NK-92 (cell line): ENCODE results near the gene TRDN.
"Not testable (repeated sequence)": the region's sequence is repeated elsewhere in the genome, so short reads cannot be mapped to it uniquely, and the experiment has no call there.

Experiments used
- DNase-seq: peaks from one replicate; lab custom pipeline; 2025; ENCODE audit not compliant: unreplicated experiment; lab: John Stamatoyannopoulos, UW

Gene TRDN

DNA sequence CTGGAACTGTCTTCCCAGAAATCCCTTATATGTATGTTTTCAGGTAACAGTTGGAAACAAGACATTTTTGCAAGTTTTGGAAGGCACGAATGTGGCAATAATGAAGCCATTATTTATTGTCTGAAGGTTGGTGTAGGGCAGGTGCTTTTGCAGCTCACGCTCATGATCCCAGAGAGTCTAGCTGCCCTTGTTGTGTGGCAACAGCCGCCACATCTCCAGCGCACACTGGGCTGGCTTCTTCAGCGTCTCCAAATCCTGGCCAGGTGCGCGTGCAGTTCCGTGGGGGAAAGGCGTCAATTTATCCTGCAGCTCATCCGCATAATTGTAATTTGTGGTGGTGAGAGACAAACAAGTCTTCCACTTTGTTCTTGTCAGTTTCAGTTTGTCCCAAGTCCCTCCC lies 71.2 kb downstream of the TRDN start:
- DNase-seq: no peak

DNA sequence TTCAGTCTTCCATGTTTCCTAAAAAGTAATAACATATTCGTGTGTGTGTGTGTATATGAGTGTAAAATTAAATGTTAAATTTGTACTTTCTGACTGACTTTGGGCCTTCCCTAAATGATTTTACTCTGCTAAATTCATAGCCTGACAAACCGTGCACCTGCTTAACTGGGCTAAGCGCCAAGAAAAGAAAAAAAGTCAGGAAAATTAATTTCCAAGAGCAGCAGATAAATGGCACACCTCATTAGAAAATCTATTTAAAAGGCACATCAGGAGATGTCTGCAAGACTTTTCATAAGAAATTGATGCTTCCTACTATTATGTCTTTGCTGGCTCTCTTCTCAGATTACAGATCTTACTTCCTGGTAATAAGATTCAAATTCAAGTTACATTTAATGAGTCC lies 72.4 kb downstream of the TRDN start:
- no peak for DNase-seq

DNA sequence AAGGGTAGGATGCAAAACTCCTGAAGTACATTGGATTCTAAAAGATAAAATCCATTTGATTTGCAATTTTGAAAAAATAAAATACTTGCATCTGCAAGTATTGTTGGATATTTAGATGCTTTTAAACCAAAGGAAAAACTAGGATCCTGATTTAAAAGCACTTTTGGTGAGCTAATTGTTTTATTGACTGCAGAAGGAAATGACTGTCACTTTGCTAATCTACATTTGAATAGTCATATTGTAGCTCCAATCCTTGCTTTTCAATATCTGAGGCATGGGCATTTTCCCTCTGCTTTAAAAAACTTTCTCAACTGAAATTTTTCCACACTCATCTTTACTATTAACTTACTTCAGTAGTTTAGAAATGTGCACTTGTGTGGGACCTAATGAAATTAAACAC lies 74.1 kb downstream of the TRDN start:
- no peak for DNase-seq

DNA sequence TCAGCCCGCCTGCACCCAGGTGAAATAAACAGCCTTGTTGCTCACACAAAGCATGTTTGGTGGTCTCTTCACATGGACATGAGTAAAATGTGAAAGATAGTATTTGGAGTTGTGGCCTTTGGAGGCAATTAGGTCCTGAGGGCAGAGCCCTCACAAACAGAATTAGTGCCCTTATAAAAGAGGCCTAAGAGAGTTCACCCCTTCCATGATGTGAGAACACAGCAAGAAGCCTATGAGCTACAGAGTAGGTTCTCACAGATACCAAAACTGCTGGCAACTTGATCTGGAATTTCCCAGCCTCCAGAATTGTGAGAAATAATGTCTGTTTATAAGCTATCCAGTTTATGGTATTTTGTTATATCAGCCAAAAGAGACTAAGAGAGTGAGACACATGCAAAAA lies 74.5 kb downstream of the TRDN start:
- no peak for DNase-seq

DNA sequence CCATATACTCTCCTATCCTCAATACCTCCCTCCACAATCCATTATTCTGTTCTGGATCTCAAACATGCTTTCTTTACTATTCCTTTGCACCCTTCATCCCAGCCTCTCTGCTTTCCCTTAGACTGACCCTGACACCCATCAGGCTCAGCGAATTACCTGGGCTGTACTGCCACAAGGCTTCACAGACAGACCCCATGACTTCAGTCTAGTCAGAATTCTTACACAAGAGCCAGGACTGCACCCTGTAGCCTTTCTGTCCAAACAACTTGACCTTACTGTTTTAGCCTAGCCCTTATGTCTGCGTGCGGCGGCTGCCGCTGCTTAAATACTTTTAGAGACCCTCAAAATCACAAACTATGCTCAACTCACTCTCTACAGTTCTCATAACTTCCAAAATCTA lies 76.9 kb downstream of the TRDN start:
- DNase-seq: not testable (repeated sequence)

DNA sequence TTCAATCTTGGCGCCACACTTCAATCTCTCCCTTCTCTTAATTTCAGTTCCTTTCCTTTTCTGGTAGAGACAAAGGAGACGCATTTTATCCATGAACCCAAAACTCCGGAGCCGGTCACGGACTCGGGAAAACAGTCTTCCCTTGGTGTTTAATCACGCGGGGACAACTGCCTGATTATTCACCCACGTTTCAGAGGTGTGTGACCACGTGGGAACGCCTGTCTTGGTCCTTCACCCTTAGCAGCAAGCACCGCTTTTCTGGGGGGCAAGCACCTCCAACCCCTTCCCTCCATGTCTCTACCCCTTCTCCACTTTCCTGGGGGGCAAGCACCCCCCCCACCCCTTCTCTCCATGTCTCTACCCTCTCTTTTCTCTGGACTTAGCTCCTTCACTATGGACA lies 79.3 kb downstream of the TRDN start:
- not testable (repeated sequence) for DNase-seq

DNA sequence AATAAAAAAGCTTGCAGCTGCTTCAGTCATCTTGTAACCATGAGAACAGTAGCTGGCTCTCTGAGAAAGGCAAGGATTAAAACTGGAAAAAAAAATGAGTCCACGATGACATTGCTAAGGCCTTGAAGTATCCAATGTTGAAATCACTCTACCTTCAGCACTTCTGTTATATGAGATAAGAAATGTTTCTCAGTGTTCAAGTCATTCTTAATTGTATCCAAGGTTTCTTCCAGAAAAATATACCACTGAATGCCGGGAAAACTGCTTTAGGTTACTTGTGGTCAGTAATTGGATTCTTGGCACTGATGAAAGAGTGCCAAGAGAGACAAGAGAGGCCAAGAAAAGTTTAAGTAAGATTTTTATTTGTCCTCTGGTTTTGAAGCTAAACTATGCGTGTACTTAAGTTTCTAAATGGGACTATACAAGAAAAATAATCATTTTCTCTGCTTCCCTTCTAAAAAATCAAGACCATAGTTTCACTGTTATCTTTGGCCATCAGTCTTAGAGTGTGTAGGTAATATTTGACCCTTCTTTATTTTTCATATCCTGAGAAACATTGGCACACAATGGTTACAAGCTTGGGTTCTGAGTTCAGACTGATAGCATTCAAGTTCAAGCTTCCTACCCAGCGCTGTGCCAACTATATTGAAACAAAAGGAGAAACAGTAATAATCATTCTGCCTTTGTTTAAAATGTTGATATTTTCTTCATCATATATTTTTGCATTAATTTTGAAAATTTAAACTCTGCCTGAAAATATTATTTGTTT lies 84.6 kb downstream of the TRDN start:
- no peak for DNase-seq

DNA sequence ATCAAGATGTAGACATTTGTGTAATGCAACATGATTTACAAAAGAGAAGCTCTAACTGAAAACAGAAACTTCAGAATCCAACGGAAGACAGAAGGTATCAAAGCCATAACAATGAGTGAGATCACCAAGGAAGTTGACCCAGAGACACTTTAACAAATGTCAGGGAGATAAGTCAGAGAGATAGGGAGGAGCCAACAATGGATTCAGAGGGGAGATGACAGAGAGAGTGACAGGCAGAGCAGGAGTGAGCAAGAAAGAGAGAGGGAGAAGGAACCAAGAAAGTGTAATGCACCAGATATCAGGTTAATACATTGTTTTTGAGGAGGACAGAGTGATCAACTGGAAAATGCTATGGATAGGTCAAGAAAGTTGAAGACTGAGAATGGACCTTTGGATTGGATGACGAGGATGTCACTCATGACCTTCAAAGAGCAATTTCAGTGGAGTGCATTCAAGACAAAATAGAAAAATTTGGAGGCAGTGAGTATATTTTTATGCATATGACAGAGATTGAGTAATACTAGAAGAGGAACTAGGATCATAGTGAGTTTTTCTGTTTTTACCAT lies 86.6 kb downstream of the TRDN start:
- no peak for DNase-seq

DNA sequence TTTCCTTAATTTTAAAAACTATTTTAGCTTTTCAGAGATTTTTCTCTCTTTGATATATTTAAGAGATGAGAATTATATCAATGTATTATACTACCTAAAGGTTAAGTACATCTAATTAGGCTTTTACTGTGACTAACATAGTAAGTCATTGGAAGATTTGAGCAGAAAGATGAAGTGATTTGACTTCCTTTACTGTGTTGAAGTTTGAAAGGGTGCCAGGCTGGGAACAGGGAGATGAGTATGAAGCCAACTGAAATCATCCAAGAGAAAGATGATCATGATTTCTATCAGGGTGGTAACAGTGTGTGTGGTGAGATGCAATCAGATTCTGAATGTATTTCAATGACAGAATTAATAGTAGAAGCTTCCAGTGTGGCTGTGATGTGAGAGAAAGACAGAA lies 87.3 kb downstream of the TRDN start:
- no peak for DNase-seq

DNA sequence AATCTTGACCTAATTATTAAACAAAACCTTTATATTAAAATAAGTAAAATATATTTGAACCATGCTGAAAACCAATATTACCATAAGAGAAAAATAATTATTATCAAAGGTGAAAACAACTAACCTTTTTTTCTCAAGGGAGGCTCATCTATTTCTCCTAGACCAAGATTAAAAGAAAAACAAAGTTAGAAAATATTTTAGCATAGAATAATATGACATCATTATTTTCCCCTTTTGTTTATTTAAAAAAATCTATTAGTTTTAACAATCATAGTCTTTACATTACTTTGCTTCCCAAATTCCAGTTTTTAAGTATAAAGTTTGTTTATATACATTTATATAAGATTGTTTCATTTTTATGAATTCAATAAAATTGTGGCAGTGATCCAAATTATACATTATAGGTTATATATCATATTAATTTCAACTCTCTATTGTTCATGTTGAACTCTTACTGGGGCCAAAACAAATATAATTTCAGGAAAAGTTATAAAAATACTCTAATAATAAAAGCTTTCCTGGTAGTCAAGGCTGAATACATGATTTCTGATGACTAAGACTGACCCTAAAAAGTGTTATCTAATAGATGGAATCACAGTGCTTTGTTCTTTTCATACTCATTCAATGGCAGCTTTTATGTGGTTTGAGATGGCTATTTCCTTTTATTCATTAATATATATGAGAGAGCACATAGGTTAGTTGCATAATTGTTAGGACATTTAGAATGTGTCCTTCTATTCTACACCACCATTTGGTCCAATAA lies 89.4 kb downstream of the TRDN start:
- DNase-seq: no peak

DNA sequence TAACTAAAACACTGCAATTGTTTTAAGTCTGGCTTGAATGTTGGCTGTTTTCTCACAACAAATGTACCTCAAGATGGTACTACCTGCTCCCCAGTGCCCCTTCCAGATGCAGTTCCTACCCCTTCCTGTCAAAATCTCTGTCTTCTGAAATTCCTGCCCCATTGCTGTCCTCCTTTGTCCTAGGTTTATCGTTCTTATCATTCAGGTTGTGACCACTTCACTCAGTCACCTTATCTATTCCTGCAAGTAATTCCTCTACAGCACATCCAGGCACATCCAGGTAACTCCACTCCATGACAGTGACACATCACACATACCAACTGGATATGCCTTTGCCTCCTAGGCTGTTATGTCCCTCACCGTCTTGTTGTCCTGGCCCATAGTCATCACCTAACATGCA lies 90.2 kb downstream of the TRDN start:
- no peak for DNase-seq

DNA sequence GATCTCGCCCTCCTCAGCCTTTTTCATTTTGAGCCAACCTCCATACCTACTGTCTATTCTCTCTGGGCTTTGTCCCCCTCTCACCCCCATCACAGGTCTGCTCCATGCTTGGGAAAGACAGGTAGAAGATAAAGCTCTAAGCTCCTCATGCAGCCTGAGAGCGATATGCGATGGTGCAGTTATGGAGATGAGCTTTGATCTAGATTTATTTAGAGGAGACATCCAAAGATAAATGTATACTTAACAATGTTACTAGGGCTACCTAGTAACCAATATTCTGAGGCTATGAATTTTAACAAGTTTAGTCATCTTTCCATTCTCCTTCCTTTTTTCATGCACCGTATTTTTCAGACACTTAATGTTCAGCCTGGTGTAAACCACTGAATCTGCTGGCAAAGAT lies 95.3 kb downstream of the TRDN start:
- no peak for DNase-seq

DNA sequence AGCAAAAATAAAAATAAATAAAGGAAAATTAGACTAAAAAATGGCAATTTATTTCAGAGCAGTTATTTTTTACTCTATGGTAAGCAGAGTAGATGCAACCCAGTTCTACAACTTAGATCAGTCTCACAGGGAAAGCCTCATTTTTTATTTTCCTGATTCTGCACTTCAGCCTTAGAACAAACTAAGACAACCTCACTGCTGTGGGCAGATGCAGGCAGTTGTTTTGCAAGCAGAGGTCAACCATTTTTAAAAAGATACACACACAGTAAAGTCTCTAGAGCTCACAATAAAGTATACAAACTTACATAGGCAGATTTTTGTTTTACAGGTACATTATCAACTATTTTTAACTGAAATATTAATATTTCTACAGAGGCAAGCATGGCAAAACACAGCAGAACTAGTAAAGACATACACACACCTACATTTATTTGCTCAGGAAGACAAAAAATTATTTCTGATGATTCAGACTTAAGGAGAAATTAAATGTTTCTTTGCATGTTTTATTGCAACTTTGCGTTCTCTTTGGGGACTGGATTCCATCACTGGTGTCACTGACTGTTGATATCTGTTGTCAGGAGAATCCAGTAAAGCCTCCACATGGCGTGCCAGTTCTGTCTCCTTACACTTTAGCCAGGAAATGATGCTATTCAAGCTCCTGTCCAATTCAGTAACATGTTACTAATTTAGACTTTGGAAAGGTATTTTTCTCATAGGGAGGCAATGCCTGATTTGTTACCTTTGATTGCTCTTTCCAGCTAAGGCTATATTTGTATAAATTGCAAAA lies 102.7 kb downstream of the TRDN start:
- DNase-seq: no peak

DNA sequence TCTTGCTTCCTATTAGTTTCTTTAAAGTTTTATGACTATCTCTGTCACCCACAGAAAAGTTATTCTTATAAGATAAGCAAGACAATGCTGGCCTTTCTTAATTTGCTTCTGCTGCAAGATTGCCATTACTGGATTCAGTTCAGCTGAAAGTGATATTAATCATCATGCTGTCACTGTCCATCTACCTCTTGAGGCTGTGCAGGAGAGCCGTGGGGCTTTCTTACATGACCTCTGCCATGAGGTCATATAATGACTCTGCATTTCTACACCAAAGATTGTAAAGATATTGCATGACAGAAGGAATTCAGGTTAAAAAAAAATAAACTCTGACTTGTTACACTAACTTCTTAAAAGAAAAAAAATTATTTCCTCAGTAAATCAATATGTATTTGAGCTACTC lies 106.9 kb downstream of the TRDN start:
- DNase-seq: no peak

DNA sequence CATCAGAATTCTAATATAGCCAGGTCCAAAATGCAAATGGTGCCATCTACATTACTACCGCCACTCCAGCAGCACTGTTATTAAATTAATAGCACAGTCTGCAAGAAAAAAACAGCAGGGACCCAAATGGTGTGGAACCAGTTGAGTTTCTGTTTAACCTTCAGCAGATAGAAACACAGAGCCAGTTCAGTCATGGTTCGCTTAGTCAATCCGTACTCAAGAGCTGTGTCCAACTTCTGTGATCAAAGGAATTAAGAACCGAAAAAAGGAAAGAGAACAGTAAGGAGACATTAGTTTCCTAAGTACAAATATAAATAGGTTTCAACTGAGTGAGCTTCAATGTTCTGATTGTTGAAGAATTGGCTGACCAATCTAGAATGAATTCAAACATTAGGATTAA lies 107.7 kb downstream of the TRDN start:
- no peak for DNase-seq

DNA sequence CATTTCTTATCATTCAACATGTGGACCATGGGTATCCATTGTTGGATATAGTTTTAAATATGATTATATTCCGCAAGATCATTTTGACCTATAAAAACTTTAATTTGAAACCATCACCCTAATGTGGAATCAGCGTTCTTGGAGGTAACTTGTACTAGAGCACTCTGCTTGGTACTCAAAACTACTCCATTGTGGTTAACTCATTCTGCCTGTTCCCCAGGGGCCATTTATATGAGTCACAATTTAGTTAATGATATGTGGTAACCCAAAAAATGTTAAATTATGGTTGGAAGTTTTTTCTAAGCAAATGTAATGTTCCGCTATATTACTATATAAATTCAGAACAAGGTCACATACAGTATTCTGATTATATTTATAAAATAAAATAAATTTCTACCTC lies 109.3 kb downstream of the TRDN start:
- no peak for DNase-seq

DNA sequence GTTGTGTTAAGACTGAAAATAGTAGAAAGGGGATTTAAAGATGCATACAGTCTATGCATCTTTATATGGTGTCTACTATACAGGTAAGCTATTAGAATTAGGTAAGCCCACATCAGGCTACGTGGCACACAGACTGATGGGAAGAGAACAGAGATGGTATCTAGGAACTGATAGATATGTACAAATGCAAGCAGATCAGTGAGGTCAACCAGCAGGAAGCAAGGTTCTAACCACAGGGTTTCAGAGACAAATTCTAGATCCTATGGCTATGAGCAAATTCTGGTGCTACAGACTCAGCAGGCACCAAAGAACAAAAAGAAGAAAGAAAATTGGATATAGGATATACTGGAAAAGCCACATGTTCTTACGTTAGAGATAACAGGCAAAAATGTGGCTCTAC lies 110.6 kb downstream of the TRDN start:
- no peak for DNase-seq

DNA sequence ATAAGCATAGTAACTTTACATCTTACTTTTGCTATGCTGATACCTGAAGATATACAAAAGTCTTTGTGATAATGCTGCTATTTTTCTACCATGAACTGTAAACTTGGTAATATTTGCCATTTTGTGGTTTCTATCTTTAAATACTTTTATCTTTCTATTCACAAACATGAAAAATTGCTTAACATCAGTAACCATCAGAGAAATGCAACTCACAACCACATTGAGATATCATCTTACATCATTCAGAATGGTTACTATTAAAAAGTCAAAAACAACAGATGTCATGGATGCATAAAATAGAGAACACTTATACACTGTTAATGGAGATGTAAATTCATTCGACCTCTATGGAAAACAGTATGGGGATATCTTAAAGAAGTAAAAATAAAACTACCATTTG lies 112.0 kb downstream of the TRDN start:
- no peak for DNase-seq

DNA sequence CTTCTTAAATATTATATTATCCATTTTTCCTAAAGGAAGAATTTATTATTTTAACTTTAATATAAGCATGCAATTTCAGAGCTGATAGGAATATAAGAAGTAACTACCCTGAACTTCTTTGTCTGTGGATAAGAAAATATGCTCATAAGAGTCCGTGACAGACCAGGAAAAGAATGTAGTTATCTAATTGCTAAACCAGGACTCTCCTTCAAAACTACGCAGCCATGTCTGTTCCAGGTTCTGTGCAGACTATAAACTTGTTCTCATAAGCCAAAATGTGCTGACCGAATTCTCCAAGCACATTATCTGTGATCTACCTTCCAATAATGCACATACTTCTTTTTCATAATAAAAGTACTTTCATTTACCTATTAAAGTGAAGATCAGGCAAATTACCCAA lies 116.5 kb downstream of the TRDN start:
- no peak for DNase-seq

DNA sequence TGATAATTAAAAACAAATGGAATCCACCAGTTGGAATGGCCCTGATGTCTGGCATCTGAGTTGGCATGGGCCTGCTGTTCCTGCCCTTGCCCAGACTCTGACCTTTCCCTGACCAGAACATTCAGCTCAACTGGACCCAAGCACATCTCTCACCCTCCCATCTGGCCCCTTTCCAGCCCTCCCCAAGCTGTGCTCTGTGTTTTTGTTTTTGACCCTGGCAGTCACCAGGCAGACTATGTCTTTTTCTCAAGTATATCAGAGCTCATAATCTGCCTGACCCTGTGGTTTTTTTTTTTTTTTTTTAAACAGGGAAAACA lies 117.6 kb downstream of the TRDN start:
- no peak for DNase-seq

DNA sequence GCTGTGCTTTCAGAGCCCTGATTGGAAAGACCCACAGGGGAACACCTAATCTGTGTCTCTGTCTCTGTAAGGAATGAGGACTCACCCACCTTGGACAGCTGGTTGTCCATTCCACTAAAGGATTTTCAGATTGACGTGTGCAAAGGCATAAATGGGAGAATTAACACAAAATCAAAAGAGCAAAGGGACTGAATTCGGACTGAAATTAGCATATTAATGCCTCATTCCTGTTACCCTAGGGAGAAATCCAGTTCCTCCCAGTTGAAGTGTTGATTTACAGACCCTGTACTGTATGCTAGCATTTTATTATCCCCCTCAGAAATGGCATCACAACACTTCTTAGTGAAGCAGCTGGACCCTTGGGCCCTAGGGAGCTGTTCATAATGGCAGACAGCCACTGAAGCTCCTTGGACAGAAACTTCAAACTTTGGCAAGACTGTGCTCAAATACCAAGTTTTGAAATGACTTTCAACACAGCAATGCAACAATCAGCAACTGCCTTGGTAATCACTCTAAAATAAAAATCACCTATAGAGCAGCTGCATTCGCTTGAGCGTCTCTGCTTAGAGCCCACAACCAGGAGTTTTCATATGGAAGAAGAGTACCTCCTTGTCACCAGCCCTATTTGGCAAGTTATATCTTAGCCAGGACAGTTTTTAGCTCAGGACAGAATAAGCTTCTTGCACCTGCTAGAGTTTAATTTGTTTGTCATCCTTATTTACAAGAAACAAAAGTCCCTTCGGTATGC lies 118.1 kb downstream of the TRDN start:
- no peak for DNase-seq
